GM12878 (cell line): ENCODE results near the gene GSG1L. TPM values are rescaled to one million over a fixed set of nuclear protein-coding genes. Genes with fewer than 3 reads are reported as not detected.

Source experiments
- ATAC-seq: fragments of 200-7000 bp; cut with Tn5 transposase; 3 replicates; pipeline ENCODE4 v1.9.1; 2020; ENCODE audit warnings: mild to moderate bottlenecking, moderate library complexity
- BruUV-seq: library from RNA; stranded (reverse); fragments of 400-500 nt; replicated peaks from 2 replicates; lab custom pipeline; 2021; lab: Mats Ljungman, UMichigan
- CTCF ChIA-PET: fragments of 300-600 bp; sonication (Branson Sonifier 250); formaldehyde crosslinking; extraction: SDS; loops from one replicate; lab custom pipeline; 2021; ENCODE audit warnings: inconsistent platforms; lab: Yijun Ruan, JAX
- POLR2A ChIA-PET: fragments of 350-600 bp; formaldehyde crosslinking; extraction: SDS; loops from one replicate; lab custom pipeline; 2021; ENCODE audit warnings: inconsistent platforms; lab: Charles Lee
- RAD21 ChIA-PET: fragments of 300-600 bp; sonication (Branson Sonifier 250); formaldehyde crosslinking; loops from one replicate; lab custom pipeline; 2023; ENCODE audit warnings: antibody characterized with exemption; ENCODE audit not compliant: unreplicated experiment; lab: Charles Lee
- SMC1A ChIA-PET: fragments of 300-600 bp; sonication (Branson Sonifier 250); formaldehyde crosslinking; loops from one replicate; lab custom pipeline; 2023; ENCODE audit not compliant: unreplicated experiment, uncharacterized antibody; lab: Charles Lee
- DNase-seq: peaks from one replicate; pipeline ENCODE4 v3.0.0-alpha.2; 2011; ENCODE audit warnings: low read depth, low spot score
- FAIRE-seq: peaks from 3 replicates; lab custom pipeline; 2011; peaks lifted over from hg19 to GRCh38; lab: Jason Lieb, UNC
- H2AFZ ChIP-seq: 2 replicates; pipeline ENCODE4 v1.6.0; 2011; ENCODE audit warnings: low read depth, low read length, control low read depth; ENCODE audit not compliant: control insufficient read depth
- H3K27ac ChIP-seq: 2 replicates; pipeline ENCODE4 v1.5.1; 2011; ENCODE audit warnings: control low read depth; ENCODE audit not compliant: control insufficient read depth, insufficient read depth
- H3K27me3 ChIP-seq, 2 experiments: replicated peaks in 1 of 2; 2 replicates each; pipeline versions ENCODE4 v1.6.0 to v1.6.1; 2011; ENCODE audit warnings: low read length in 1 of 2; ENCODE audit not compliant: control insufficient read depth in 2 of 2, insufficient read depth in 2 of 2
- H3K36me3 ChIP-seq, 2 experiments: 2 replicates each; pipeline ENCODE4 v1.5.1; 2011; ENCODE audit warnings: low read length in 1 of 2; ENCODE audit not compliant: control insufficient read depth in 2 of 2, insufficient read depth in 2 of 2
- H3K4me1 ChIP-seq: 2 replicates; pipeline ENCODE4 v1.6.1; 2011; ENCODE audit warnings: mild to moderate bottlenecking, low read length, moderate library complexity, mixed read lengths; ENCODE audit not compliant: control insufficient read depth, insufficient read depth
- H3K4me2 ChIP-seq: 2 replicates; pipeline ENCODE4 v1.6.0; 2011; ENCODE audit warnings: control low read depth; ENCODE audit not compliant: control insufficient read depth, insufficient read depth
- H3K4me3 ChIP-seq: fragments of 200-600 bp; sonication (generic); 2 replicates; pipeline ENCODE4 v1.5.1; 2016
- H3K79me2 ChIP-seq: 2 replicates; pipeline ENCODE4 v1.6.0; 2011; ENCODE audit warnings: low read length; ENCODE audit not compliant: control insufficient read depth, insufficient read depth
- H3K9ac ChIP-seq: 2 replicates; pipeline ENCODE4 v1.8.0; 2011; ENCODE audit warnings: low read length, control low read depth, mixed read lengths; ENCODE audit not compliant: control insufficient read depth, insufficient read depth
- H3K9me3 ChIP-seq: replicated peaks from 3 replicates; pipeline ENCODE4 v1.5.1; 2011; ENCODE audit warnings: mild to moderate bottlenecking, low read length; ENCODE audit not compliant: control insufficient read depth, insufficient read depth
- H4K20me1 ChIP-seq: 2 replicates; pipeline ENCODE4 v1.6.0; 2011; ENCODE audit not compliant: control insufficient read depth, insufficient read depth
- ATF7 ChIP-seq: fragments of 450-650 bp; IDR thresholded peaks from 2 replicates; pipeline ENCODE4 v1.6.1; 2016; ENCODE audit warnings: low read depth, mild to moderate bottlenecking
- BACH1 ChIP-seq: fragments of 450-650 bp; IDR thresholded peaks from 2 replicates; pipeline ENCODE4 v1.6.1; 2017; ENCODE audit warnings: mild to moderate bottlenecking, borderline replicate concordance
- GATAD2B ChIP-seq: fragments of 450-650 bp; conservative IDR thresholded peaks from 2 replicates; pipeline ENCODE4 v1.6.1; 2017; ENCODE audit warnings: low read depth, mild to moderate bottlenecking, moderate library complexity
- JUND ChIP-seq: IDR thresholded peaks from 2 replicates; pipeline ENCODE4 v1.6.1; 2012; ENCODE audit warnings: low read depth, mild to moderate bottlenecking, low read length, improper control_type of control experiment, moderate library complexity
- LARP7 ChIP-seq: fragments of 450-650 bp; IDR thresholded peaks from 2 replicates; pipeline ENCODE4 v1.6.1; 2017; ENCODE audit warnings: mild to moderate bottlenecking
- NFYB ChIP-seq: IDR thresholded peaks from 2 replicates; pipeline ENCODE4 v1.6.1; 2011; ENCODE audit warnings: low read depth, mild to moderate bottlenecking, low read length, improper control_type of control experiment, moderate library complexity; ENCODE audit not compliant: insufficient read depth
- RBBP5 ChIP-seq: fragments of 200-600 bp; sonication (generic); conservative IDR thresholded peaks from 2 replicates; pipeline ENCODE4 v1.6.1; 2016
- SP1 ChIP-seq: IDR thresholded peaks from one replicate; pipeline ENCODE4 v1.6.1; 2011; ENCODE audit warnings: low read depth, low read length
- SUZ12 ChIP-seq: fragments of 200-600 bp; sonication (generic); IDR thresholded peaks from one replicate; pipeline ENCODE4 v1.6.1; 2018; ENCODE audit warnings: antibody characterized with exemption, mild to moderate bottlenecking; ENCODE audit not compliant: unreplicated experiment
- WGBS: methylation state at CpG from one replicate; pipeline ENCODE4 v1.1.6; 2016; ENCODE audit warnings: low lambda C conversion rate; ENCODE audit not compliant: insufficient replicate concordance, insufficient coverage; ENCODE audit errors: missing lambda C conversion rate; 5-methylcytosine and 5-hydroxymethylcytosine counted together
- in situ Hi-C: fragments of 300-500 bp; cut with MboI; formaldehyde crosslinking; loops from 9 replicates; pipeline ENCODE4 v1.14.3; 2018; ENCODE audit warnings: mixed read lengths
- intact Hi-C: fragments of 100-400 bp; cut with micrococcal nuclease; formaldehyde crosslinking; loops from one replicate; pipeline ENCODE4 v1.14.2; 2022; ENCODE audit not compliant: unreplicated experiment
- polyA plus RNA-seq, 11 experiments: library from polyadenylated mRNA; depleted of rRNA in 4 of 11; unstranded in 6 of 11; stranded (reverse) in 5 of 11; fragments of >200 nt; fragmentation: Nextera tagmentation in 4 of 11; fragmentation: Illumina TruSeq in 1 of 11; extraction: Ambion mirVana in 4 of 11; extraction: Trizol in 1 of 11; gene quantifications; 1 replicate in 1 of 11; 2 replicates in 10 of 11; pipeline versions ENCODE4 v1.2.1 to v1.2.3, GENCODE V29; 2011 to 2016; ENCODE audit warnings: inconsistent platforms in 2 of 11, missing spikeins in 2 of 11, low read depth in 1 of 11
- total RNA-seq, 4 experiments: library from RNA; depleted of rRNA in 3 of 4; stranded (reverse); fragments of >200 nt in 3 of 4; fragmentation: Illumina TruSeq in 1 of 4; extraction: Trizol in 1 of 4; gene quantifications; 2 replicates each; pipeline versions ENCODE4 v1.2.1 to v1.2.3, GENCODE V29; 2013 to 2021

The GSG1L gene
- total and polyA plus RNA-seq, 10 of the 15 experiments (the other 5 are each of a cell fraction or from before 2014, with no cell fraction given): not detected

DNA sequence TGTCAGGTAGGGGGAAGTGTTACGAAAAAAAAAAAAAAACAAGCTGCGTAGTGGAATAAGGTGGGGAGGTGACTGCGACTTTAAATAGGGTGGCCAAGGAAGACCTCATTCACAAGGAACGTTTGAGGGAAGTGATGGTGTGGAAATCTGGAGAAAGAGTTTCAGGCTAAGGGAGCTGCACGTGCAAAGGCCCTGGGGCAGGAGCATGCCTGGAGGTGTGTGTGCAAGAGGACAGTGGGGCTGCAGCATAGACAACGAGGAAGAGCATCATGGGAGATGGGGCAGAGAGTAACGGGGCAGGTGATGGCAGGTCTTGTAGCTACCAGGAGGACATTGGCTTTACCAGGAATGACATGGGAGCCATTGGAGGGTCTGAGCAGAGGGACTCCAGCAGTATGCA lies 12.0 kb downstream of the GSG1L start:
- ChIA-PET POLR2A (no interaction called here), RAD21 (no interaction called here), SMC1A (no interaction called here), CTCF (no interaction called here)
- Histone ChIP-seq H3K9ac (no peak overlapping the region), H3K4me2 (no peak overlapping the region), H3K27ac (no peak overlapping the region), H2AFZ (no peak overlapping the region), H3K9me3 (no peaks in the 10 kb centered on the region), H3K79me2 (no peaks in the 10 kb centered on the region), H3K36me3 (no peaks in the 10 kb centered on the region), H4K20me1 (no peaks in the 10 kb centered on the region), H3K4me3 (no peak overlapping the region)
- intact Hi-C loops: no loop called here
- ATAC-seq (no peak), DNase-seq (no peak), FAIRE-seq (no peak)
- WGBS: 26% methylated on average over 5 of the region's 7 CpGs
- no peak for TF ChIP-seq LARP7
- no peak for TF ChIP-seq NFYB
- no peak for TF ChIP-seq ATF7
- no peak for TF ChIP-seq SP1
- no peak for TF ChIP-seq RBBP5
- TF ChIP-seq SUZ12: no peak
- TF ChIP-seq BACH1: no peak
- TF ChIP-seq, all 136 proteins: peak for 0
- in situ Hi-C loops: loop anchor here (25.0 kb wide), 1 partner anchor 414 kb away; no protein-coding TSS in a partner anchor
- Histone ChIP-seq H3K27me3 (no peaks in the 10 kb centered on the region; a peak in 2 of 4 replicates), H3K4me1 (no peaks in the 10 kb centered on the region)
- BruUV-seq: no TSS peak

DNA sequence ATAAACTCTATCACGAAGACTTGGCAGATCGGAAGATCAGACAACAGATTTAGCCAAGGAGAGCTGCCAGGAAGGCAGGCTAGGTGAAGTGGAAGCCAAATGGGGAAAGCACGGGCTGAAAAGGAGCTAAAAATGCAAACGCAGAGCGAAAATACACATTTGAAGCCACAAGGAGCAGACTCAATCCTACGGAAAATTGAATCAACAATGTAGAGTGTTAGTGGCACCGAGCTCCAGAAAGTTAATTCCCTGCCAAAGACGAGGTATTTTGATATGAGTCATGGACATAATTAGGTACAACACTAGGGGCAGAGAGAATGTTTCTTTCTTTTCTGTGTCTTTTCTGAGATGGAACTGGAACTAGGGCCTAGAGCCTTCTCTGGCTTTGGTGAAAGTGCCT lies 20.7 kb downstream of the GSG1L start:
- SMC1A ChIA-PET: no interaction called here

More for the DNA sequence above, 20.7 kb downstream of the GSG1L start:
- Histone ChIP-seq H3K79me2 (no peaks in the 10 kb centered on the region), H3K36me3 (no peaks in the 10 kb centered on the region), H3K9me3 (no peaks in the 10 kb centered on the region)
- no peak for ATAC-seq
- ChIA-PET CTCF (no interaction called here), POLR2A (no interaction called here)
- intact Hi-C loops: no loop called here
- TF ChIP-seq JUND (no peak), GATAD2B (no peak)
- TF ChIP-seq, all 136 proteins: peak for 0
- 38% methylated on average over 8 of the region's 8 CpGs for WGBS
- H4K20me1 ChIP-seq: no peaks in the 10 kb centered on the region
- no TSS peak for BruUV-seq
- no peak overlapping the region for H3K27ac ChIP-seq
- H2AFZ ChIP-seq: no peak overlapping the region
- H3K4me3 ChIP-seq: no peak overlapping the region
- H3K27me3 ChIP-seq: no peaks in the 10 kb centered on the region
- no peak overlapping the region for H3K4me2 ChIP-seq
- in situ Hi-C loops: no loop called here
- H3K4me1 ChIP-seq: no peaks in the 10 kb centered on the region
- RAD21 ChIA-PET: no interaction called here
- no peak for DNase-seq
- H3K9ac ChIP-seq: no peak overlapping the region
- FAIRE-seq: no peak
